Keratinocyte (primary cell): ENCODE measurements around the gene TEDC2. TPM values are rescaled to one million over a fixed set of nuclear protein-coding genes. Genes with fewer than 3 reads are reported as not detected.

Source experiments
- DNase-seq: peaks from one replicate; pipeline ENCODE4 v3.0.0-alpha.2; 2011; ENCODE audit warnings: low read depth, missing footprints, low spot score
- FAIRE-seq: peaks from 2 replicates; lab custom pipeline; 2011; peaks lifted over from hg19 to GRCh38; lab: Jason Lieb, UNC
- H2AFZ ChIP-seq: 2 replicates; pipeline ENCODE4 v1.6.0; 2012; ENCODE audit warnings: low read length, control low read depth, inconsistent platforms; ENCODE audit not compliant: control insufficient read depth
- H3K27ac ChIP-seq: 2 replicates; pipeline ENCODE4 v1.5.1; 2011; ENCODE audit warnings: low read length; ENCODE audit not compliant: control insufficient read depth, insufficient read depth
- H3K27me3 ChIP-seq: 3 replicates; pipeline ENCODE4 v1.6.0; 2011; ENCODE audit warnings: low read length; ENCODE audit not compliant: control insufficient read depth, insufficient read depth; ENCODE audit errors: extremely low read depth
- H3K36me3 ChIP-seq, 2 experiments: 2 replicates in 1 of 2; 3 replicates in 1 of 2; pipeline ENCODE4 v1.5.1; 2011; ENCODE audit warnings: low read length in 2 of 2, mild to moderate bottlenecking in 1 of 2; ENCODE audit not compliant: control insufficient read depth in 2 of 2, insufficient read depth in 2 of 2; ENCODE audit errors: extremely low read depth in 1 of 2
- H3K4me1 ChIP-seq: 3 replicates; pipeline ENCODE4 v1.5.1; 2011; ENCODE audit warnings: low read length; ENCODE audit not compliant: control insufficient read depth, insufficient read depth; ENCODE audit errors: extremely low read depth
- H3K4me2 ChIP-seq: 3 replicates; pipeline ENCODE4 v1.6.0; 2011; ENCODE audit warnings: low read depth, low read length; ENCODE audit not compliant: control insufficient read depth, insufficient read depth; ENCODE audit errors: extremely low read depth
- H3K4me3 ChIP-seq, 3 experiments: fragments of 200-600 bp in 1 of 3; sonication (generic) in 1 of 3; 2 replicates in 2 of 3; 3 replicates in 1 of 3; pipeline ENCODE4 v1.5.1; 2011 to 2016; ENCODE audit warnings: low read length in 3 of 3, mild to moderate bottlenecking in 3 of 3, control low read depth in 2 of 3, inconsistent platforms in 1 of 3, low read depth in 1 of 3, mixed read lengths in 1 of 3, mixed run types in 1 of 3, moderate library complexity in 1 of 3; ENCODE audit not compliant: control insufficient read depth in 2 of 3, insufficient read depth in 2 of 3; ENCODE audit errors: extremely low read depth in 1 of 3
- H3K79me2 ChIP-seq: 2 replicates; pipeline ENCODE4 v1.6.0; 2012; ENCODE audit warnings: low read length; ENCODE audit not compliant: control insufficient read depth, insufficient read depth
- H3K9ac ChIP-seq: 3 replicates; pipeline ENCODE4 v1.6.0; 2011; ENCODE audit warnings: low read length; ENCODE audit not compliant: control insufficient read depth, insufficient read depth; ENCODE audit errors: extremely low read depth
- H3K9me1 ChIP-seq: 3 replicates; pipeline ENCODE4 v1.6.0; 2011; ENCODE audit warnings: low read length; ENCODE audit not compliant: control insufficient read depth, insufficient read depth; ENCODE audit errors: extremely low read depth
- H3K9me3 ChIP-seq: 2 replicates; pipeline ENCODE4 v1.5.1; 2012; ENCODE audit warnings: low read depth, low read length; ENCODE audit not compliant: control insufficient read depth
- H4K20me1 ChIP-seq: 3 replicates; pipeline ENCODE4 v1.6.0; 2011; ENCODE audit warnings: low read length; ENCODE audit not compliant: control insufficient read depth, insufficient read depth; ENCODE audit errors: extremely low read depth
- CTCF ChIP-seq, 3 experiments: IDR thresholded peaks in 1 of 3; conservative IDR thresholded peaks in 1 of 3; optimal IDR thresholded peaks in 1 of 3; 2 replicates in 2 of 3; 3 replicates in 1 of 3; pipeline versions ENCODE3 to v1.5.1; 2011; ENCODE audit warnings: low read length in 3 of 3, mild to moderate bottlenecking in 3 of 3, moderate library complexity in 2 of 3, control low read depth in 1 of 3, inconsistent platforms in 1 of 3; ENCODE audit not compliant: insufficient read depth in 2 of 3; ENCODE audit errors: extremely low read depth in 1 of 3
- EZH2 ChIP-seq: IDR thresholded peaks from one replicate; pipeline ENCODE4 v1.6.1; 2012; ENCODE audit warnings: inconsistent platforms, mild to moderate bottlenecking, low read length, moderate library complexity
- dilution Hi-C: fragments of 300-500 bp; cut with MboI; formaldehyde crosslinking; loops from one replicate; pipeline ENCODE4 v1.7.0; 2020; ENCODE audit warnings: low sequenced_read_pairs; ENCODE audit not compliant: extremely low pct_ligation_motif_present
- polyA plus RNA-seq, 5 experiments: library from polyadenylated mRNA; depleted of rRNA in 3 of 5; stranded (reverse) in 3 of 5; stranded (forward) in 1 of 5; unstranded in 1 of 5; fragments of >200 nt; gene quantifications; 1 replicate in 1 of 5; 2 replicates in 3 of 5; 3 replicates in 1 of 5; pipeline versions ENCODE4 v1.2.1 to v1.2.3, GENCODE V29; 2011 to 2012; ENCODE audit warnings: missing spikeins in 2 of 5, low read depth in 1 of 5, low replicate concordance in 1 of 5

TEDC2 gene
- polyA plus RNA-seq, 1 donor (not counting 4 experiments of a cell fraction or from before 2014, with no cell fraction given), result 2.7 TPM

- H3K4me1 ChIP-seq, result peaks cover 17% of the 10 kb centered on the region
- no peaks in the 10 kb centered on the region for H3K9me1 ChIP-seq
- no peaks in the 10 kb centered on the region for H3K9me3 ChIP-seq
- H3K27ac ChIP-seq, result no peak overlapping the region
- H3K36me3 ChIP-seq, result no peaks in the 10 kb centered on the region
- TF ChIP-seq CTCF (optimal IDR thresholded peaks at IDR 0.05 in 1 of 3, IDR thresholded peaks at IDR 0.05 in 1 of 3, conservative IDR thresholded peaks at IDR 0.05 in 1 of 3; ENCODE audit: extremely low read depth in 1 of 3, insufficient read depth in 2 of 3, low read length in 3 of 3) (no peak), EZH2 (peak; percentile 55)
- H3K79me2 ChIP-seq, result no peaks in the 10 kb centered on the region
- H3K4me2 ChIP-seq, result peak overlapping the region; percentile 37
- DNase-seq (no peak), FAIRE-seq (no peak)
- dilution Hi-C loops, result no loop called here
- H2AFZ ChIP-seq, result no peak overlapping the region
- peaks cover 7% of the 10 kb centered on the region for H4K20me1 ChIP-seq
- H3K9ac ChIP-seq, result no peak overlapping the region
- H3K4me3 ChIP-seq, result no peak overlapping the region
- peaks cover 28% of the 10 kb centered on the region for H3K27me3 ChIP-seq
These were observed 12.0 kb downstream of the TEDC2 start for GRCh38 chr16:2471653-2472487.

GRCh38 chr16:2472488-2472864 is 12.6 kb downstream of the TEDC2 start:
- peaks cover 28% of the 10 kb centered on the region for H3K27me3 ChIP-seq
- no peaks in the 10 kb centered on the region for H3K36me3 ChIP-seq
- no peak for FAIRE-seq
- H3K9me3 ChIP-seq, result no peaks in the 10 kb centered on the region
- H3K4me2 ChIP-seq, result no peak overlapping the region
- H3K4me1 ChIP-seq, result peaks cover 17% of the 10 kb centered on the region
- no peak overlapping the region for H3K4me3 ChIP-seq
- TF ChIP-seq EZH2 (no peak), CTCF (optimal IDR thresholded peaks at IDR 0.05 in 1 of 3, IDR thresholded peaks at IDR 0.05 in 1 of 3, conservative IDR thresholded peaks at IDR 0.05 in 1 of 3; ENCODE audit: extremely low read depth in 1 of 3, insufficient read depth in 2 of 3, low read length in 3 of 3) (no peak)
- no peaks in the 10 kb centered on the region for H3K79me2 ChIP-seq
- no peak overlapping the region for H3K9ac ChIP-seq
- no peaks in the 10 kb centered on the region for H3K9me1 ChIP-seq
- no peak overlapping the region for H2AFZ ChIP-seq
- H4K20me1 ChIP-seq, result peaks cover 7% of the 10 kb centered on the region
- H3K27ac ChIP-seq, result no peak overlapping the region
- DNase-seq, result no peak
- dilution Hi-C loops, result no loop called here
